Anterior cingulate cortex (tissue), 58 donors: Measurements from ENCODE around the gene GFRAL.
"Not testable (repeated sequence)": the region's sequence is repeated elsewhere in the genome, so short reads cannot be mapped to it uniquely, and the experiment has no call there.

Experiments used
- DNase-seq, 58 donors: peaks; one replicate each; lab custom pipeline; 2025; lab: John Stamatoyannopoulos, UW

The GFRAL gene

GRCh38 chr6:55327169-55327568 is at the start of gene GFRAL:
TSS of gene GFRAL (plus strand) at chr6:55327469. CDS start at chr6:55327555, 86 bp downstream.
- DNase-seq, result no peak

GRCh38 chr6:55277646-55278045 is 49.6 kb upstream of the GFRAL start:
- DNase-seq, result no peak

GRCh38 chr6:55281215-55281614 is 46.1 kb upstream of the GFRAL start:
- no peak for DNase-seq

GRCh38 chr6:55282115-55282514 is 45.2 kb upstream of the GFRAL start:
- no peak for DNase-seq

- DNase-seq, result no peak
Measured at GRCh38 chr6:55286824-55287223, 40.4 kb upstream of the GFRAL start.

GRCh38 chr6:55290736-55291135 is 36.5 kb upstream of the GFRAL start:
- DNase-seq, result no peak

GRCh38 chr6:55293116-55293515 is 34.2 kb upstream of the GFRAL start:
- no peak for DNase-seq

- DNase-seq, result not testable (repeated sequence)
Measured at GRCh38 chr6:55297214-55297613, 30.1 kb upstream of the GFRAL start.

- no peak for DNase-seq
Measured at GRCh38 chr6:55299286-55299985, 27.8 kb upstream of the GFRAL start.

- DNase-seq, result no peak
Measured at GRCh38 chr6:55304747-55305146, 22.5 kb upstream of the GFRAL start.

GRCh38 chr6:55319961-55320695 is 7.1 kb upstream of the GFRAL start:
- no peak for DNase-seq

- DNase-seq, result no peak
Measured at GRCh38 chr6:55320696-55321086, 6.6 kb upstream of the GFRAL start.

GRCh38 chr6:55377150-55377549 is 49.9 kb downstream of the GFRAL start:
- no peak for DNase-seq

GRCh38 chr6:55379471-55379870 is 52.2 kb downstream of the GFRAL start:
- DNase-seq, result no peak

GRCh38 chr6:55379895-55380294 is 52.6 kb downstream of the GFRAL start:
- no peak for DNase-seq

- peak in 3 of 58 donors; percentile 0 to 11 (median 1) for DNase-seq
Measured at GRCh38 chr6:55388211-55388610, 60.9 kb downstream of the GFRAL start.

GRCh38 chr6:55395871-55396270 is 68.6 kb downstream of the GFRAL start:
- no peak for DNase-seq

- DNase-seq, result no peak
Measured at GRCh38 chr6:55397986-55398385, 70.7 kb downstream of the GFRAL start.

- no peak for DNase-seq
Measured at GRCh38 chr6:55399351-55399750, 72.1 kb downstream of the GFRAL start.

GRCh38 chr6:55405474-55406235 is 78.4 kb downstream of the GFRAL start:
- DNase-seq, result no peak

GRCh38 chr6:55410674-55411073 is 83.4 kb downstream of the GFRAL start:
- no peak for DNase-seq
